TTC549 (cell line): ENCODE data around the gene CHD9.
"Not testable (repeated sequence)": the region's sequence is repeated elsewhere in the genome, so short reads cannot be mapped to it uniquely, and the experiment has no call there.

Source experiments
- FAIRE-seq: peaks from 2 replicates; lab custom pipeline; 2012; peaks lifted over from hg19 to GRCh38; lab: Jason Lieb, UNC

The CHD9 gene

DNA sequence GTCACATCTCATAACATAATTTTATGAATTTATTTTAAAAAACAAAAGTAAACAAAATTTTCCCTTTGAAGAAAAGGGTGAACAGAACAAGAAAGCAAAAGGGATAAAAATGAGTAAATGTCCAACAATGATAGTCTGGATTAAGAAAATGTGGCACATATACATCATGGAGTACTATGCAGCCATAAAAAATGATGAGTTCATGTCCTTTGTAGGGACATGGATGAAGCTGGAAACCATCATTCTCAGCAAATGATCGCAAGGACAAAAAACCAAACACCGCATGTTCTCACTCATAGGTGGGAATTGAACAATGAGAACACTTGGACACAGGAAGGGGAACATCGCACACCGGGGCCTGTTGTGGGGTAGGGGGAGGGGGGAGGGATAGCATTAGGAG lies 3.5 kb upstream of the CHD9 start:
- not testable (repeated sequence) for FAIRE-seq

DNA sequence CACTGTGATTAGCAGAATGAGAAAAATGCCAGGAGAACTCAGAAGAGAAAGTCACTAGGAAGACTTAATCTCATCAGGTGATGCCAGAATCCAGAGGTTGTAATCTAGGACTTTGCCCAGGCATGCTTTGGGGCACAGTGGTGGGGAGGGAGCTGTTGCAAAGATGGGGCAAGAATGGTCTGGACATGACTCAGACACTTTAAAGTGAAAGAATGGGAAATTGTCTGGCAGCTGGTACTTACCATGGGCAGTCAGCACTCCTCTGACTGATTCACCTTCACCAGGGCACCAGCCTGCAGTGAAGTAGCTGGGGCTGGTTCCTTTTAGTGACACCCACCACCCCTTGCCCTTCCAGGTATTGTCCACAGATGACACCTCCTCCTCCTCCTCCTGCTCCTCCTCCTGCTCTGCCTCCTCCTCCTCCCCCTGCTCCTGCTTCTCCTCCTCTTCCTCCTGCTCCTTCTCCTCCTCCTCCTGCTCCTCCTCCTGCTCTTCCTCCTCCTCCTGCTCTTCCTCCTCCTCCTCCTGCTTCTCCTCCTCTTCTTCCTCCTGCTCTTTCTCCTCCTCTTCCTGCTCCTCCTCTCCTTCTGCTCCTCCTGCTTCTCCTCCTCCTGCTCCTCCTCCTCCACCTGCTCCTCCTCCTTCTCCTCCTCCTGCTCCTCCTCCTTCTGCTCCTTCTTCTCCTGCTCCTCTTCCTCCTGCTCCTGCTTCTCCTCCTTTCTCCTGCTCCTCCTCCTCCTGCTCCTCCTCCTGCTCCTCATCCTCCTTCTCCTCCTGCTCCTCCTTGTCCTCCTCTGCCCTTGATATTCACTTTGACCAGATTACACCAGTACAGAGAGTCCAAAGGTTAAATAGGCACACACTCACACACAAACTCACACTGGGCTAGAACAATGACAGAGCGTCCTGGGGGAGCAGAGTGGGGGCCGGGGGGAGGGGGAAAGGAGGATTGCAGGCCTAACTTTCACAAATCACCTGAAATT lies 2.0 kb upstream of the CHD9 start, which contains the start of gene CHD9NB:
TSS of gene CHD9NB (minus strand) at position 379 of the 983 bp plus-strand sequence. CDS start 8,739 bp downstream, outside the sequence.
- no peak for FAIRE-seq

DNA sequence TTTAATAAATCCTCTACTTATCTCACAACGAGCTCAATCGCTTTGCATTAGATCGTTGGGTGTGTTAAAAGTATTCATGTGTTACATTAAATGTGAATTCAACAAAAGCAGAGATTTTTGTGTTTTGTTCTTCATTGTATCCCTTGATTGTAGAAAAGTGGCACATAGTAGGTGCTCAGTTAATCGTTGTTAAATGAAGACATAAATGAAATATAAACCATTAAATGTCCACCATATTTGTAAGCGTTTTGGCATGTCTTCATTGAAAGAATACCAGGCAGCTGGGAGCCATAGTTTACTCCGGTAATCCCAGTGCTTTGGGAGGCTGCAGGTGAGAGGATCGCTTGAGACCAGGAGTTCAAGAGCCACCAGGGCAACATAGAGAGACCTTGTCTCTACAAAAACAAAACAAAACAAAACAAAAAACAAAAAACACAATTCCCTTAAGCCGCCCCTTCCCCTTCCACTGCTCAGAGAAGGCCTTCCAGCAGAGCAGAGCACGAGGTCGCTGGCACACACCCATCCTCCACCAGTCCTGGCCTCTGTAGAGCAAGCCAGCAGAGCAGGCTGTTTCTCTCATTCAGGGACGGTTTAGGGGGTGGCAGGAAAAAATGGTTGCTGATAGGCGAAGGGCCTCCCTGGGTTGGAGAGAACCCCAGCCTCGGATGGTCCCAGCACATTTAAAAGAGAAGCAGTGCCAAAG lies 673 bp upstream of the CHD9 start:
- FAIRE-seq: no peak

DNA sequence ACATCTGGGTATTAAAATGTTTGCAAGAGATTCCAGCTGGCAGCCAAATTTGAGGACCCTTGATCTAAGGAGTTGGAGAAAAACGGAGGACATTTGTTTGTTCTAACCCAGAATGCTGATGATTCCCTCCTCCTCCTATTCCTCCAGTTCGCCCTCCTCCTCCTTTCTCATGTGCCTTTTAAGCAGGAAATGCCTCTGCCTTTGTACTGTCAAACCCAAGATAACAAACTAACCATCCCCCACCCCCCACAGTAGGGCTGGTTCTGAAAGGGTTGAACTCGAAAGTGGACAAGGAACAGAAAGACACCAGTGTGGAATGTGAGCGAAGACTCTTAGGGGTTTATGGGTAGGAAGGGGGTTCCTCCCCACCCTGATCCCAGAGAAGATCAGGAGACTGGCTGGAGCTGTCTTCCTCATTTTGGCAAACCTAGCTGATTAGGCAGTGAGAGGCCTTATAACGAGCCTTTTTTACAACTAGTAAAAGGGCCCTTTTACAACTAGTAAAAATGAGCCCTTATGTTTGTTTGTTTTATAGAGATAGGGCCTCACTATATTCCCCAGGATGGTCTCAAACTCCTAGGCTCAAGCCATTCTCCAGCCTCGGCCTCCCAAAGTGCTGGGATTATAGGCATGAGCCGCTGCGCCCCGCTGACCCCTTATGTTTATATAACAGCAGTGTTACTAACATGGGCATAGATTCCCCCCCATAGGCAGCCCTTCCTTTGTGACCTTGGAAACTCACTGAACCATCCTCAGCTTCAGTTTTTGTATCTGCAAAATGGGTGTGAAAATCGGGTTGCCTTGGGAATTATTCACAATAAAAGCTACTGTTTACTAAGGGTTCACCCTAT lies 975 bp downstream of the CHD9 start:
- no peak for FAIRE-seq

DNA sequence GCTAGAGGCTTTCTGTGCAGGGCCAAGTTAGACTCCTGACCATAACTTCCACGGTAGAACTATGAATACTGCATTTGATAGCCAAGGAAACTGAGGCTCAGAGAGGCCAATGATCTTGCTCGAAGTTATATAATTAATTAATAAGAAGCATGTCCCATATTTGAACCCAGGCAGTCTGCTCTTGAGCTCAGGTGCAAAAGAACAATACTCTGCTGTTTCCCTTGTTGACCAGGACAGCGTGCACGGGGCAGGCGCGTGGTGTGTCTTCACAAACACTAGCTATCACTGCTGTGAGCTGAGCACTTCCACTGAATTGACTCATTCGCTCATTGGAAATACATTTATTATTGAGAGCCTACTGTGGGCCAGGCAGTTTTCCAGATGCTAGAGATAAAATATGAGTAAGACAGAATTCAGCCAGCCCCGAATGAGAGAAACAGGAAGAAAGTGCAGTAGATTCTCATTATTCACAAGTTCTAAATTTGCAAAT lies 1.6 kb downstream of the CHD9 start:
- no peak for FAIRE-seq

DNA sequence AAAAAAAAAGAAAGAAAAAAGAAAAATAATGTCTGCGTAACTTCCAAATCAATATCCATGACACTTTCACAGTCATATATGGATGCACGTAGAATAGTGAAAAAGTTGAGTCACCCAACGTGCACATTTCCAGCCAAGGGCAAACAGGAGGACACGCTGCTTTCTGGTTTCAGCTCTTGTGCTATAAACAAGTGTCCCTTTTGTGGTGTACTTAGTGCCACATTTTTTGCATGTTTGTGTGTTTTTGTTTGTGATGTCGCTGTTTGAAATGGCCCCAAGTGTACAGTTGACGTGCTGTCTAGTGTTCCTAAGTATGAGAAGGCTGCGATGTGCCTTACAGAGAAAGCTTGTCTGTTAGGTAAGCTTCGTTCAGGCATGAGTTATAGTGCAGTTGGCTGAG lies 2.9 kb downstream of the CHD9 start:
- no peak for FAIRE-seq

DNA sequence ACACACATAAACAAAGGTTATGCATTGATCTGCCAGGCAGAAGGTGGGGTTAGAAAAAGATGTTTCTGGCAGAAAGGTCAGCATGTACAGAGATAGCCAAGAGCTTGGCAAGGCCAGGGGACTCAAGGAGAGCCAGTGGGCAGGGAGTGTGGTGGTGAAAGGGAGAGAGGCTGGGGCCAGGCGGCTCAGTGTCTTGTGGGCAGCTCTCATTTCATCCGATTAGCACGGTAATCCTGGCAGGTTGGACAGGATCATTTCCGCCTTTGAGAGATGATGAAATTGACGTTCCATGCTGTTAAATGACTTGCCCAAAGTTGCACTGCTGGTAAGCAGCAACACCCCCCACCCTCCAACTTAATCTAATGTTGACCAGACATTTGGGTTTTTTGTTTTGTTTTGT lies 3.6 kb downstream of the CHD9 start:
- FAIRE-seq: no peak

DNA sequence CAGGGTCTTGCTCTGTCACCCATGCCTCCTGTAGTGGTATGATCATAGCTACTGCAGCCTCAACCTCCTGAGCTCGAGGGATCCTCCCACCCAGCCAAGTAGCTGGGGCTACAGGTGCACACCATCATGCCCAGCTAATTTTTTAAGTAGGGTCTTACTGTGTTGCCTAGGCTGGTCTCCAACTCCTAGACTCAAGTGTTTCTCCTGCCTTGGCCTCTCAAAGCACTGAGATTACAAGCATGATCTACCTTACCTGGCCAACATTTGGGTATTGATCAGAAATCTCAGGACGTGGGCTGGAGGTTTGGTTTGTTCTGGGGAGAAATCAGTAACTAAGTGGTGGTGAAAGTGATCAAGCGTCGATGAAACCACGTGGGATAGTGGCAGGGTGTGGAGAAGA lies 4.1 kb downstream of the CHD9 start:
- FAIRE-seq: no peak

DNA sequence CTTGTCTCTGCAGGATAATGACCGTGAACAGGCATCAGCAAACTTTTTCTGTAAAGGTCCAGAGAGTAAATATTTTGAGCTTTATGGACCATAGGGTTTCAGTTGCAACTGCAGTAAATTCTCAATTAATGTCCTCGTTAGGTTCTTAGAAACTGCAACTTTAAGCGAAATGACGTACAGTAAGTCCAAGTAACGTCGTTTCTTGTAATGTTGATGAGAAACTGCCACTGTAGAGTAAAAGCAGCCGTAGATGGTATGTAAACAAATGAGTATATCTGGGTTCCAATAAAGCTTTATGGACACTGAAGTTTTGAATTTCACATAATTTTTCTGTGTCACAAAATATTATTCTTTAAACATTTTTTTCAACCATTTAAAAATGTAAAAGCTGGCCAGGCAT lies 4.9 kb downstream of the CHD9 start:
- no peak for FAIRE-seq

DNA sequence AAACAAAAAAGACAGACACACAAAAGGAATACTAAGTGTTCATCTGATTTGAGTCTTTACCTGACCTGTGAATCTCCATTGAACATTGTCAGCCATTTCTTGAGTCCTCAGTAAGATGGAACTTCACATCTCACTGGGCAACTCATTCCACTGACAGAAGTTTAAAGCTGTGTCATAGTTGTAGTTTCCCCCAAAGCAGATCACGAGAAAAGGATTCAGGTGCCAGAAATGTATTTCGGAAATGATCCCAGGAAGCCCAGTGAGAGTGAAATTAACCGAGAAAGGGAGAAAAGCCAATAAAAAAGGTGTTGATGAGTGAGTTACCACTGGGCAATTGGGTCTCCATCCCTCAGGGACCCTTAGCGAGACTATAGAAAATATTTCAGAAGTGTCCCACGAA lies 6.5 kb downstream of the CHD9 start:
- no peak for FAIRE-seq

DNA sequence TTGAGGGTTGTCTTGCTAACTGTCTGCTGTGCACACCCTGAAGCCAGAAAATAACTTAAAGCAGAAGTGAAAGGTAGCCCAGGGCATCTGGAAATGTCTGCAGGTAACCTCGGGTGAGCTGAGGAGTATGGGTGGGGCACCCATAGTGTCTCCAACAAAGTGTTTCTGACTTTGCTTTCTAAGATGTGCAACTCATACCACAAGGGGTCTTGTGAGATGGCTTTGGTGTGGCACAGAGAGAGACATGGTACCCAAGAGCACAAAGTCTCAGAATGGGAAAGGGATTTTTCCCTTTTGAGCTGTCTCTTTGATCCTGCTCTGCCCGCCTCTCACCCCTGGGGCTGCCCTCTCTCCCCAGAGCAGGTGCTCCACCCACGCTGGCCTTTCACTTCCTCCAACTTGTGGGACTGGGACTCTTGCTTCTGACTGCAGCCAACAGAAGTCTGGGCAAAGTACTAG lies 6.9 kb downstream of the CHD9 start:
- no peak for FAIRE-seq

DNA sequence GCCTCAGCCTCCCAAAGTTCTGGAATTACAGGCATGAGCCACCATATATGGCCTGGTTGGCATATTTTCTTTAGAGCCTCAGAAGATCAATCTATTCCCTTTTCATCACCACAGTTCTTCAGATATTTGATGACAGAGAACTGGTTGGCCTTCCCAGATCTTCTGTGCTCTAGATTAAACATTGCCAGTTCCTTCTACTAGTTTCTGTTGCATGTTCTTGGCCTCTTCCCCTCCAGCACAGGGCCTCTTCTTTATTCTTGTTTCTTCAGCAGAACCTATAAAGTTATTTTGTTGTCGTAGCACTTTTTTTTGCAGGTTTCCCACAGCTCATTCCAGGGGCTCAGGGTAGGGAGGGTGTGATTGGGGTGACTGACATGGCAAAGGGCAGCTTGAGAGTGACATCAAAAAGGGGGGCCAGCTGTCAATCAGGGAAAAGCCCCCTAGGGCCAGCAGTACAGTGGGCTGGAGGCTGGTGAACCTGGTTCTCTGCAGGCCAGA lies 9.3 kb downstream of the CHD9 start:
- FAIRE-seq: no peak

DNA sequence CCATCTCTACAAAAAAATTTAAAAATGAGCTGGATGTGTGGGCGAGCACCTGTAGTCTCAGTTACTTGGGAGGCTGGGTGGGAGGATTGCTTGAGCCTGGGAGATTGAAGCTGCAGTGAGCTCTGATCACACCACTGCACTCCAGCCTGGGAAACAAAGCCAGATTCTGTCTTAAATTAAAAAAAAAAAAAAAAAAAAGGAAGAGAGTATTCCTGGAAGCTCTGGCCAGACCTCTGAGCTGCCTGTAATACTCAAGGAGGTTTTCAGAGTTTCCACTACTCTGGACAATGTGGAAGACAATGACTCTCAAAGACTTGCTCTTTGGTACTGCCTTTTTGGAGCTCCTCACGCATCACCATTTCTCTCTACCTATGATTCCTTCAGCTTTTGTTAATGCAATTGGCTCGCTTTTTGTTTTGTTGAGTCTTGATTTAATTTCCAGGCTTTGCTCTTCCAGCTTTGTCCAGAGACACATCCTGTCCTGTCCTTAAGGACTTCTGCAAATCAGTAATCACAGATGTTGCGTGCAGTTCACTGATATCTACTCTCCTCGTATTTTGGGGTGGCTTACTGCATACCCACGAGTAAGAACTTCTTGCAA lies 10.8 kb downstream of the CHD9 start:
- no peak for FAIRE-seq

DNA sequence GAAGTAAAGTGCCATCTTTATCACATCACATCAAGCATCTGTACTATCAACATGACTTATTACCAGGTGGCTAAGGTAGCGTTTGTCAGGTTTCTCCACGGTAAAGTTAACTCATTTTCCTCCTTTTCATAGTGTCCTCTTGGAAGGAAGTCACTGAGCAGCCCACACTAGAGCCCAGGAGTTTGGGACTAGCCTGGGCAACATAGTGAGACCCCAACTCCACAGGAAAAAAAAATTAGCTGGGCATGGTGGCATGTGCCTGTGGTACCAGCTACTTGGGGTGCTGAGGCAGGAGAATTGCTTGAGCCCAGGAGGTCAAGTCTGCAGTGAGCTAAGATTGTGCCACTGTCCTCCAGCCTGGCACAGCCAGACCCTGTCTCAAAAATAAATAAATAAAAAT lies 12.9 kb downstream of the CHD9 start:
- no peak for FAIRE-seq

DNA sequence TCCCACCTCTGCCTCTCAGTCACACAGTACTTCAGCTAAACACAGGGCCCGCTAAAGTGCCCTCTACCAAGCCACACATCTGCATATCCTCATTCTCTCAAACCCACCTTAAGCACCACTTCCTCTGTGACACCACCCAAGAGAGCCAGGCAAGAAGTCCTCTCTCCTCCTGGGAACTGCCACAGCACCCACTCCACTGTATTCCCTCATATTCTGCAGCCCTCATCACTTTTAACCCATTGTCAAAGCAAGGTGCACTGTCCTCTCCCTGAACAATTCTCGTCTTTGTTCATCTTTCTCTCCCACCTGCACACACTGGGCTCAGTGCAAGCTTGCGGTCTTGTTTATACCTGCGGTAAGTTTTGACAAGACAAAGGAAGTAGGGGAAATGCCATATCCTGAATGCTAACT lies 13.6 kb downstream of the CHD9 start:
- FAIRE-seq: no peak

DNA sequence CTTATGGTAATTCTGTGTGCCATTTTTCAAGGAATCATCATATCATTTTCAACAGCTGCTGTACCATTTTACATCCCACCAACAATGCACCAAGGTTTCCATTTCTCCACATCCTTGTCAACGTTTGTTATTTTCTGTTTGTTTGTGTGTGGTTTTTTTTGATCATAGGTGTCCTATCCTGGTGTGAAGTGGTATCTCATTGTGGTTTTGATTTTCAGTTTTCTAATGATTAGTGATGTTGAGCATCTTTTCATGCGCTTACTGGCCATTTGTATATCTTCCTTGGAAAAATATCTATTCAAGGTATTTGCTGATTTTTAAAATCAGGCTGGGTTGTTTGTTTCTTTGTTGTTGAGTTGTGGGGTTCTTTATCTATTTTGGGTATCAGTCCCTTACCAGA lies 15.0 kb downstream of the CHD9 start:
- FAIRE-seq: no peak

DNA sequence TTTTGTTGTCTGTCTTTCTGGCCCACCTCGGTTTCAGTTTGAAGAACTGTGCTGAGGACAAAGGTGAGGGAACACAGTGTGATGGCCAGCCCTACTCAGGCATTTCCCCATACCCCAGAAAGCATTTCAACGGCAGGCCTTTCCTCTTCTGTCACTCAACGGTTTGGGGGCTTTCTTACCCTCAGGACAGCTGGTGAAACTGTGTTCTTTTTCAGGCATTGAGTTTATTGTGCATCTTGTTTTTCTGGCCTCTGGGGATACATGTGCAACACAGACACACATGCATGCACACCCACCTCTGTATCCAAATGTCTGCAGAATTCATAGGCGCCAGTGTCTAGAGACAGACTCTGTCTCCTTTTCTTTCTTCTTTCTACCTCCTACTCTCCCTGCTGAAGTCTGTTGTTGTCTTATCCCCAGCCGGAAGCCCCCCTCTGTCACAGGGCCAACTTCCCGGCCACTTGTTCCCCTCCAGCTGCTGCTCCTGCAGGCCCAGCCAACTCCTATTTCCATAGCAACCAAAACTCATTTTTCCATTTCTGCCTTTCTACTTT lies 17.0 kb downstream of the CHD9 start:
- no peak for FAIRE-seq

DNA sequence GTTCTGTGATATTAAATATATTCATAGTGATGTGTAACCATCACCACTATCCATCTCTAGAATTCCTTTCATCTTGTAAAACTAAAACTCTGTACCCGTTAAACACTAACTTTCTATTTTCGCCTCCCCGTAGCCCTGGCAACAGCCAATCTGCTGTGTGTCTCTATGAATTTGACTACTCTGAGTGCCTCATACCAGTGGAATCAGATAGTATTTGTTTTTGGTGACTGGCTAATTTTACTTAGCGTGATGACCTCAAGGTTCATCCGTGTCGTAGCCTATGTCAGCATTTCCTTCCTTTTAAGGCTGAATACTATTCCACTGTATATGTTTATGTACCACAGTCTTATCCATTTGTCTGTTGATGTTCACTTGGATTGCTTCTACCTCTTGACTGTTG lies 18.2 kb downstream of the CHD9 start:
- FAIRE-seq: no peak

DNA sequence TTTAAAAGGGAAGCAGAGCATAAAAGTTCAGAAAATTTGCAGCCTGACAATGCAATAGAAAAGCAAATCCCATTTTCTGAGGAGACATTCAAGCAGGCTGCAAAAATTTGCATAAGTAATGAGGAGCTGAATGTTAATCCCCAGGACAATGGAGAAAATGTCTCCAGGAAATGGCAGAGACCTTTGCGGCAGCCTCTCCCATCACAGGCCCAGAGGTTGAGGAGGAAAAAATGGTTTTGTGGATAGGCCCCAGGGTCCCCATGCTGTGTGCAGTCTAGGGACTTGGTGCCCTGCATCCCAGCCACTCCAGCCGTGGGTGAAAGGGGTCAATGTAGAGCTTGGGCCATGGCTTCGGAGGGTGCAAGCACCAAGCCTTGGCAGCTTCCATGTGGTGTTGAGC lies 19.5 kb downstream of the CHD9 start:
- FAIRE-seq: not testable (repeated sequence)

DNA sequence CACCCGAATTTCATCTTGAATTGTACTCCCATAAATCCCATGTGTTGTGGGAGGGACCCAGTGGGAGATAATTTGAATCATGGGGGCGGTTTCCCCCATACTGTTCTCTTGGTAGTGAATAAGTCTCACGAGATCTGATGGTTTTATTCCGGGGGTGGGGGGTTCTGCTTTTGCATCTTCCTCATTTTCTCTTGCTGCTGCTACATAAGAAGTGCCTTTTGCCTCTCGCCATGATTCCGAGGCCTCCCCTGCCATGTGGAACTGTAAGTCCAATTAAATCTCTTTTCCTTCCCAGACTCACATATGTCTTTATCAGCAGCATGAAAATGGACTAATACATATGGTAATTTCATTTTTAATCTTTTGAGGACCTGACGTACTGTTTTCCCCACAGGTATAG lies 20.7 kb downstream of the CHD9 start:
- FAIRE-seq: not testable (repeated sequence)

DNA sequence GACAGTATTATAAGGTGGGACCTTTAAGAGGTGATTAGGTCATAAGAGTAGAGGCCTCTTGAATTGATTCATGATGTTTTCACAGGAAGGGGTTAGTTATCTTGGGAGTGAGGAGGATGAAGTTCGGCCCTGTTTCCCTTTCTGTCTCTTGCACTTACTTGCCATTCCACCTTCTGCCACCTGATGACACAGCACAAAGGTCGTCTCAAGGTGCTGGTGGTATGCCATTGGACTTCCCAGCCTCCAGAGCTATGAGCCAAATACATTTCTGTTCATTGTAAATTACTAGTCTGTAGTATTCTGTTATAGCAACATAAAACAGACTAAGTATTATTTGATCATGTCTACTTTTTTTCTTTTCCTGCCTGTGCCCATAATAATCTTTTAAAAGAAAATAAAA lies 23.5 kb downstream of the CHD9 start:
- no peak for FAIRE-seq
